GM12878 (cell line): ENCODE measurements around the gene GPT2. TPM values are rescaled to one million over a fixed set of nuclear protein-coding genes. Genes with fewer than 3 reads are reported as not detected.

Experiments
- ATAC-seq: fragments of 200-7000 bp; cut with Tn5 transposase; 3 replicates; pipeline ENCODE4 v1.9.1; 2020; ENCODE audit warnings: mild to moderate bottlenecking, moderate library complexity
- BruUV-seq: library from RNA; stranded (reverse); fragments of 400-500 nt; replicated peaks from 2 replicates; lab custom pipeline; 2021; lab: Mats Ljungman, UMichigan
- CTCF ChIA-PET: fragments of 300-600 bp; sonication (Branson Sonifier 250); formaldehyde crosslinking; extraction: SDS; loops from one replicate; lab custom pipeline; 2021; ENCODE audit warnings: inconsistent platforms; lab: Yijun Ruan, JAX
- POLR2A ChIA-PET: fragments of 350-600 bp; formaldehyde crosslinking; extraction: SDS; loops from one replicate; lab custom pipeline; 2021; ENCODE audit warnings: inconsistent platforms; lab: Charles Lee
- RAD21 ChIA-PET: fragments of 300-600 bp; sonication (Branson Sonifier 250); formaldehyde crosslinking; loops from one replicate; lab custom pipeline; 2023; ENCODE audit warnings: antibody characterized with exemption; ENCODE audit not compliant: unreplicated experiment; lab: Charles Lee
- SMC1A ChIA-PET: fragments of 300-600 bp; sonication (Branson Sonifier 250); formaldehyde crosslinking; loops from one replicate; lab custom pipeline; 2023; ENCODE audit not compliant: unreplicated experiment, uncharacterized antibody; lab: Charles Lee
- DNase-seq: peaks from one replicate; pipeline ENCODE4 v3.0.0-alpha.2; 2011; ENCODE audit warnings: low read depth, low spot score
- FAIRE-seq: peaks from 3 replicates; lab custom pipeline; 2011; peaks lifted over from hg19 to GRCh38; lab: Jason Lieb, UNC
- H2AFZ ChIP-seq: 2 replicates; pipeline ENCODE4 v1.6.0; 2011; ENCODE audit warnings: low read depth, low read length, control low read depth; ENCODE audit not compliant: control insufficient read depth
- H3K27ac ChIP-seq: 2 replicates; pipeline ENCODE4 v1.5.1; 2011; ENCODE audit warnings: control low read depth; ENCODE audit not compliant: control insufficient read depth, insufficient read depth
- H3K27me3 ChIP-seq, 2 experiments: replicated peaks in 1 of 2; 2 replicates each; pipeline versions ENCODE4 v1.6.0 to v1.6.1; 2011; ENCODE audit warnings: low read length in 1 of 2; ENCODE audit not compliant: control insufficient read depth in 2 of 2, insufficient read depth in 2 of 2
- H3K36me3 ChIP-seq, 2 experiments: 2 replicates each; pipeline ENCODE4 v1.5.1; 2011; ENCODE audit warnings: low read length in 1 of 2; ENCODE audit not compliant: control insufficient read depth in 2 of 2, insufficient read depth in 2 of 2
- H3K4me1 ChIP-seq: 2 replicates; pipeline ENCODE4 v1.6.1; 2011; ENCODE audit warnings: mild to moderate bottlenecking, low read length, moderate library complexity, mixed read lengths; ENCODE audit not compliant: control insufficient read depth, insufficient read depth
- H3K4me2 ChIP-seq: 2 replicates; pipeline ENCODE4 v1.6.0; 2011; ENCODE audit warnings: control low read depth; ENCODE audit not compliant: control insufficient read depth, insufficient read depth
- H3K4me3 ChIP-seq: fragments of 200-600 bp; sonication (generic); 2 replicates; pipeline ENCODE4 v1.5.1; 2016
- H3K79me2 ChIP-seq: 2 replicates; pipeline ENCODE4 v1.6.0; 2011; ENCODE audit warnings: low read length; ENCODE audit not compliant: control insufficient read depth, insufficient read depth
- H3K9ac ChIP-seq: 2 replicates; pipeline ENCODE4 v1.8.0; 2011; ENCODE audit warnings: low read length, control low read depth, mixed read lengths; ENCODE audit not compliant: control insufficient read depth, insufficient read depth
- H3K9me3 ChIP-seq: replicated peaks from 3 replicates; pipeline ENCODE4 v1.5.1; 2011; ENCODE audit warnings: mild to moderate bottlenecking, low read length; ENCODE audit not compliant: control insufficient read depth, insufficient read depth
- H4K20me1 ChIP-seq: 2 replicates; pipeline ENCODE4 v1.6.0; 2011; ENCODE audit not compliant: control insufficient read depth, insufficient read depth
- ASH2L ChIP-seq: fragments of 300-600, 200-600 bp; sonication (generic); IDR thresholded peaks from 2 replicates; pipeline ENCODE4 v1.6.1; 2017; ENCODE audit warnings: low read depth, mild to moderate bottlenecking, borderline replicate concordance
- CBFB ChIP-seq: IDR thresholded peaks from 2 replicates; pipeline ENCODE4 v1.6.1; 2016; ENCODE audit warnings: antibody characterized with exemption, low read depth
- IKZF1 ChIP-seq: fragments of 450-650 bp; conservative IDR thresholded peaks from 2 replicates; pipeline ENCODE4 v1.6.1; 2017; ENCODE audit warnings: antibody characterized with exemption, mild to moderate bottlenecking
- PAX8 ChIP-seq: fragments of 450-650 bp; IDR thresholded peaks from 2 replicates; pipeline ENCODE4 v1.6.1; 2017; ENCODE audit warnings: mild to moderate bottlenecking, moderate library complexity
- PML ChIP-seq: IDR thresholded peaks from 2 replicates; pipeline ENCODE4 v1.6.1; 2012; ENCODE audit warnings: low read length, inconsistent platforms
- RAD51 ChIP-seq: fragments of 450-650 bp; IDR thresholded peaks from 2 replicates; pipeline ENCODE4 v1.6.1; 2016; ENCODE audit warnings: moderate library complexity, mild to moderate bottlenecking, inconsistent platforms
- RCOR1 ChIP-seq: conservative IDR thresholded peaks from 2 replicates; pipeline ENCODE4 v1.6.1; 2012; ENCODE audit warnings: low read depth, low read length, improper control_type of control experiment
- RFX5 ChIP-seq: IDR thresholded peaks from 2 replicates; pipeline ENCODE4 v1.6.1; 2011; ENCODE audit warnings: low read depth, low read length, improper control_type of control experiment
- ZNF622 ChIP-seq: fragments of 450-650 bp; IDR thresholded peaks from 2 replicates; pipeline ENCODE4 v1.6.1; 2017; ENCODE audit warnings: mild to moderate bottlenecking, inconsistent platforms
- WGBS: methylation state at CpG from one replicate; pipeline ENCODE4 v1.1.6; 2016; ENCODE audit warnings: low lambda C conversion rate; ENCODE audit not compliant: insufficient replicate concordance, insufficient coverage; ENCODE audit errors: missing lambda C conversion rate; 5-methylcytosine and 5-hydroxymethylcytosine counted together
- in situ Hi-C: fragments of 300-500 bp; cut with MboI; formaldehyde crosslinking; loops from 9 replicates; pipeline ENCODE4 v1.14.3; 2018; ENCODE audit warnings: mixed read lengths
- intact Hi-C: fragments of 100-400 bp; cut with micrococcal nuclease; formaldehyde crosslinking; loops from one replicate; pipeline ENCODE4 v1.14.2; 2022; ENCODE audit not compliant: unreplicated experiment
- polyA plus RNA-seq, 11 experiments: library from polyadenylated mRNA; depleted of rRNA in 4 of 11; unstranded in 6 of 11; stranded (reverse) in 5 of 11; fragments of >200 nt; fragmentation: Nextera tagmentation in 4 of 11; fragmentation: Illumina TruSeq in 1 of 11; extraction: Ambion mirVana in 4 of 11; extraction: Trizol in 1 of 11; gene quantifications; 1 replicate in 1 of 11; 2 replicates in 10 of 11; pipeline versions ENCODE4 v1.2.1 to v1.2.3, GENCODE V29; 2011 to 2016; ENCODE audit warnings: inconsistent platforms in 2 of 11, missing spikeins in 2 of 11, low read depth in 1 of 11
- total RNA-seq, 4 experiments: library from RNA; depleted of rRNA in 3 of 4; stranded (reverse); fragments of >200 nt in 3 of 4; fragmentation: Illumina TruSeq in 1 of 4; extraction: Trizol in 1 of 4; gene quantifications; 2 replicates each; pipeline versions ENCODE4 v1.2.1 to v1.2.3, GENCODE V29; 2013 to 2021
- TF ChIP-seq, protein P1 (sequence below): fragments of 450-650 bp; IDR thresholded peaks from 2 replicates; pipeline ENCODE4 v1.6.1; 2017; ENCODE audit warnings: antibody characterized with exemption, mild to moderate bottlenecking, moderate library complexity
- TF ChIP-seq, protein P2 (sequence below): fragments of 450-650 bp; conservative IDR thresholded peaks from 2 replicates; pipeline ENCODE4 v1.6.1; 2017; ENCODE audit warnings: mild to moderate bottlenecking, moderate library complexity
- TF ChIP-seq, protein P3 (sequence below): IDR thresholded peaks from 2 replicates; pipeline ENCODE4 v1.6.1; 2012; ENCODE audit warnings: improper control_type of control experiment, low read depth, low read length; ENCODE audit not compliant: insufficient replicate concordance
- TF ChIP-seq, protein P4 (sequence below): fragments of 150-350 bp; IDR thresholded peaks from 2 replicates; pipeline ENCODE4 v1.6.1; 2014; ENCODE audit warnings: mild to moderate bottlenecking, low read depth, low read length

GPT2 gene
- total and polyA plus RNA-seq, 10 of the 15 experiments (the other 5 are each of a cell fraction or from before 2014, with no cell fraction given) = 0.45 to 9.9 (median 4.3) TPM

DNA sequence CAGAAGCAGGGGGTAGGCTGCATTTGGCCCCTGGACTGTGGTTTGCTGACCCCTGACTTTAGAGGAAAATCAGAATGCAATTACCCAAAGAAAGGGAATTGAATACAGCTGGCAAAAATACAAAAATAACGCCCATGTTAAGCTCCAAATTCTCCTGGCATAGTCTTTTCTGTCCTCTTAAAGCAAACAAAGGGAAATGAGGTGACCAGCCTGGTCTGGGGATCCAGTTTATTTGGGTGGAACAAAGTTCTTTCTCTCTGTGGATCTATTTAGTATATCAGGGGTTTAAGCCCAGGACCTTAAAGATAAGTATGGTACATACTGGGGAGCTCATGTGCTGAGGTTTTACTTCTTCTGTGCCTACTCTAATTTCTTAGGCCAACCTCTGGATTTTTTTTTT lies 65.8 kb downstream of the GPT2 start:
- no peak overlapping the region for H3K4me3 ChIP-seq
- in situ Hi-C loops (loop anchor here (5.0 kb wide), 2 partner anchors 187 to 1217 kb away; no protein-coding TSS in a partner anchor), intact Hi-C loops (no loop called here)
- peaks cover 0 to 5% of the 10 kb centered on the region in 2 experiments; a peak in 3 of 4 replicates for H3K36me3 ChIP-seq
- H3K4me2 ChIP-seq = no peak overlapping the region
- H3K9ac ChIP-seq = no peak overlapping the region
- H3K79me2 ChIP-seq = no peaks in the 10 kb centered on the region
- FAIRE-seq = no peak
- WGBS = 88% methylated on average over 1 of the region's 1 CpG
- ChIA-PET CTCF (interaction anchor here (0.9 to 3.6 kb wide), 8 partner anchors 11 to 1215 kb away, joined by 3 to 20 read pairs (median 7); partner anchors contain the start of gene DNAJA2), POLR2A (interaction anchor here (0.6 kb wide), 3 partner anchors 192 to 637 kb away, joined by 3 to 4 read pairs (median 3); no protein-coding TSS in a partner anchor), SMC1A (interaction anchor here (0.9 to 4.8 kb wide), 6 partner anchors 12 to 210 kb away, joined by 3 to 19 read pairs (median 5); no protein-coding TSS in a partner anchor), RAD21 (interaction anchor here (0.8 to 1.2 kb wide), 3 partner anchors 28 to 1215 kb away, joined by 3 to 4 read pairs (median 3); no protein-coding TSS in a partner anchor)
- H3K9me3 ChIP-seq = no peaks in the 10 kb centered on the region
- H3K27me3 ChIP-seq = no peaks in the 10 kb centered on the region
- BruUV-seq = no TSS peak
- DNase-seq = no peak
- H2AFZ ChIP-seq = no peak overlapping the region
- no peak overlapping the region for H3K27ac ChIP-seq
- H3K4me1 ChIP-seq = peaks cover 5% of the 10 kb centered on the region; the same call in 1 of the 2 replicates
- ATAC-seq = no peak
- no peaks in the 10 kb centered on the region for H4K20me1 ChIP-seq
- TF ChIP-seq IKZF1 (no peak), PML (no peak), PAX8 (no peak), ZNF622 (no peak), RAD51 (no peak), CBFB (no peak), RFX5 (no peak), RCOR1 (no peak), ASH2L (no peak)
- TF ChIP-seq, protein P1, sequence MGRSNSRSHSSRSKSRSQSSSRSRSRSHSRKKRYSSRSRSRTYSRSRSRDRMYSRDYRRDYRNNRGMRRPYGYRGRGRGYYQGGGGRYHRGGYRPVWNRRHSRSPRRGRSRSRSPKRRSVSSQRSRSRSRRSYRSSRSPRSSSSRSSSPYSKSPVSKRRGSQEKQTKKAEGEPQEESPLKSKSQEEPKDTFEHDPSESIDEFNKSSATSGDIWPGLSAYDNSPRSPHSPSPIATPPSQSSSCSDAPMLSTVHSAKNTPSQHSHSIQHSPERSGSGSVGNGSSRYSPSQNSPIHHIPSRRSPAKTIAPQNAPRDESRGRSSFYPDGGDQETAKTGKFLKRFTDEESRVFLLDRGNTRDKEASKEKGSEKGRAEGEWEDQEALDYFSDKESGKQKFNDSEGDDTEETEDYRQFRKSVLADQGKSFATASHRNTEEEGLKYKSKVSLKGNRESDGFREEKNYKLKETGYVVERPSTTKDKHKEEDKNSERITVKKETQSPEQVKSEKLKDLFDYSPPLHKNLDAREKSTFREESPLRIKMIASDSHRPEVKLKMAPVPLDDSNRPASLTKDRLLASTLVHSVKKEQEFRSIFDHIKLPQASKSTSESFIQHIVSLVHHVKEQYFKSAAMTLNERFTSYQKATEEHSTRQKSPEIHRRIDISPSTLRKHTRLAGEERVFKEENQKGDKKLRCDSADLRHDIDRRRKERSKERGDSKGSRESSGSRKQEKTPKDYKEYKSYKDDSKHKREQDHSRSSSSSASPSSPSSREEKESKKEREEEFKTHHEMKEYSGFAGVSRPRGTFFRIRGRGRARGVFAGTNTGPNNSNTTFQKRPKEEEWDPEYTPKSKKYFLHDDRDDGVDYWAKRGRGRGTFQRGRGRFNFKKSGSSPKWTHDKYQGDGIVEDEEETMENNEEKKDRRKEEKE = no peak
- TF ChIP-seq, protein P2, sequence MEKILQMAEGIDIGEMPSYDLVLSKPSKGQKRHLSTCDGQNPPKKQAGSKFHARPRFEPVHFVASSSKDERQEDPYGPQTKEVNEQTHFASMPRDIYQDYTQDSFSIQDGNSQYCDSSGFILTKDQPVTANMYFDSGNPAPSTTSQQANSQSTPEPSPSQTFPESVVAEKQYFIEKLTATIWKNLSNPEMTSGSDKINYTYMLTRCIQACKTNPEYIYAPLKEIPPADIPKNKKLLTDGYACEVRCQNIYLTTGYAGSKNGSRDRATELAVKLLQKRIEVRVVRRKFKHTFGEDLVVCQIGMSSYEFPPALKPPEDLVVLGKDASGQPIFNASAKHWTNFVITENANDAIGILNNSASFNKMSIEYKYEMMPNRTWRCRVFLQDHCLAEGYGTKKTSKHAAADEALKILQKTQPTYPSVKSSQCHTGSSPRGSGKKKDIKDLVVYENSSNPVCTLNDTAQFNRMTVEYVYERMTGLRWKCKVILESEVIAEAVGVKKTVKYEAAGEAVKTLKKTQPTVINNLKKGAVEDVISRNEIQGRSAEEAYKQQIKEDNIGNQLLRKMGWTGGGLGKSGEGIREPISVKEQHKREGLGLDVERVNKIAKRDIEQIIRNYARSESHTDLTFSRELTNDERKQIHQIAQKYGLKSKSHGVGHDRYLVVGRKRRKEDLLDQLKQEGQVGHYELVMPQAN = no peak
- TF ChIP-seq, protein P3, sequence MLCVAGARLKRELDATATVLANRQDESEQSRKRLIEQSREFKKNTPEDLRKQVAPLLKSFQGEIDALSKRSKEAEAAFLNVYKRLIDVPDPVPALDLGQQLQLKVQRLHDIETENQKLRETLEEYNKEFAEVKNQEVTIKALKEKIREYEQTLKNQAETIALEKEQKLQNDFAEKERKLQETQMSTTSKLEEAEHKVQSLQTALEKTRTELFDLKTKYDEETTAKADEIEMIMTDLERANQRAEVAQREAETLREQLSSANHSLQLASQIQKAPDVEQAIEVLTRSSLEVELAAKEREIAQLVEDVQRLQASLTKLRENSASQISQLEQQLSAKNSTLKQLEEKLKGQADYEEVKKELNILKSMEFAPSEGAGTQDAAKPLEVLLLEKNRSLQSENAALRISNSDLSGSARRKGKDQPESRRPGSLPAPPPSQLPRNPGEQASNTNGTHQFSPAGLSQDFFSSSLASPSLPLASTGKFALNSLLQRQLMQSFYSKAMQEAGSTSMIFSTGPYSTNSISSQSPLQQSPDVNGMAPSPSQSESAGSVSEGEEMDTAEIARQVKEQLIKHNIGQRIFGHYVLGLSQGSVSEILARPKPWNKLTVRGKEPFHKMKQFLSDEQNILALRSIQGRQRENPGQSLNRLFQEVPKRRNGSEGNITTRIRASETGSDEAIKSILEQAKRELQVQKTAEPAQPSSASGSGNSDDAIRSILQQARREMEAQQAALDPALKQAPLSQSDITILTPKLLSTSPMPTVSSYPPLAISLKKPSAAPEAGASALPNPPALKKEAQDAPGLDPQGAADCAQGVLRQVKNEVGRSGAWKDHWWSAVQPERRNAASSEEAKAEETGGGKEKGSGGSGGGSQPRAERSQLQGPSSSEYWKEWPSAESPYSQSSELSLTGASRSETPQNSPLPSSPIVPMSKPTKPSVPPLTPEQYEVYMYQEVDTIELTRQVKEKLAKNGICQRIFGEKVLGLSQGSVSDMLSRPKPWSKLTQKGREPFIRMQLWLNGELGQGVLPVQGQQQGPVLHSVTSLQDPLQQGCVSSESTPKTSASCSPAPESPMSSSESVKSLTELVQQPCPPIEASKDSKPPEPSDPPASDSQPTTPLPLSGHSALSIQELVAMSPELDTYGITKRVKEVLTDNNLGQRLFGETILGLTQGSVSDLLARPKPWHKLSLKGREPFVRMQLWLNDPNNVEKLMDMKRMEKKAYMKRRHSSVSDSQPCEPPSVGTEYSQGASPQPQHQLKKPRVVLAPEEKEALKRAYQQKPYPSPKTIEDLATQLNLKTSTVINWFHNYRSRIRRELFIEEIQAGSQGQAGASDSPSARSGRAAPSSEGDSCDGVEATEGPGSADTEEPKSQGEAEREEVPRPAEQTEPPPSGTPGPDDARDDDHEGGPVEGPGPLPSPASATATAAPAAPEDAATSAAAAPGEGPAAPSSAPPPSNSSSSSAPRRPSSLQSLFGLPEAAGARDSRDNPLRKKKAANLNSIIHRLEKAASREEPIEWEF = no peak
- TF ChIP-seq, protein P4, sequence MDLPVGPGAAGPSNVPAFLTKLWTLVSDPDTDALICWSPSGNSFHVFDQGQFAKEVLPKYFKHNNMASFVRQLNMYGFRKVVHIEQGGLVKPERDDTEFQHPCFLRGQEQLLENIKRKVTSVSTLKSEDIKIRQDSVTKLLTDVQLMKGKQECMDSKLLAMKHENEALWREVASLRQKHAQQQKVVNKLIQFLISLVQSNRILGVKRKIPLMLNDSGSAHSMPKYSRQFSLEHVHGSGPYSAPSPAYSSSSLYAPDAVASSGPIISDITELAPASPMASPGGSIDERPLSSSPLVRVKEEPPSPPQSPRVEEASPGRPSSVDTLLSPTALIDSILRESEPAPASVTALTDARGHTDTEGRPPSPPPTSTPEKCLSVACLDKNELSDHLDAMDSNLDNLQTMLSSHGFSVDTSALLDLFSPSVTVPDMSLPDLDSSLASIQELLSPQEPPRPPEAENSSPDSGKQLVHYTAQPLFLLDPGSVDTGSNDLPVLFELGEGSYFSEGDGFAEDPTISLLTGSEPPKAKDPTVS = no peak
